HG03558 (cell line): Measurements from ENCODE around the gene RTN3.

Experiments
- ATAC-seq: cut with Tn5 transposase; IDR thresholded peaks from one replicate; pipeline ENCODE4 v1.9.1; 2021; ENCODE audit warnings: moderate number of reproducible peaks; ENCODE audit not compliant: unreplicated experiment; ENCODE audit errors: extremely low read depth

RTN3 gene

GRCh38 chr11:63804259-63804658 is 123.0 kb downstream of the RTN3 start:
- no peak for ATAC-seq

- no peak for ATAC-seq
These were observed 124.6 kb downstream of the RTN3 start for GRCh38 chr11:63805844-63806415.
